K562 (cell line): ENCODE measurements around the gene C10orf105. TPM values are rescaled to one million over a fixed set of nuclear protein-coding genes. Genes with fewer than 3 reads are reported as not detected.
A peak's percentile ranks its signal among the peaks of the same experiment; 100 is the strongest.

ENCODE experiments used
- CBX8 ChIP-seq: fragments of 200-600 bp; sonication (generic); IDR thresholded peaks from 2 replicates; pipeline ENCODE4 v1.6.1; 2012; ENCODE audit warnings: borderline replicate concordance, mixed run types, low read depth, mild to moderate bottlenecking, moderate library complexity, mixed read lengths, low read length, control low read depth, inconsistent platforms; ENCODE audit not compliant: poor library complexity, severe bottlenecking; ENCODE audit errors: extremely low read depth
- COPS2 ChIP-seq: fragments of 450-650 bp; conservative IDR thresholded peaks from 2 replicates; pipeline ENCODE4 v1.6.1; 2016; ENCODE audit warnings: mild to moderate bottlenecking, moderate library complexity
- GTF2F1 ChIP-seq: IDR thresholded peaks from 2 replicates; pipeline ENCODE4 v1.6.1; 2011; ENCODE audit warnings: low read depth, low read length, improper control_type of control experiment
- KDM2B ChIP-seq: fragments of 250-450 bp; sonication (Bioruptor Pico); IDR thresholded peaks from 2 replicates; pipeline ENCODE4 v1.8.0; 2021; ENCODE audit warnings: mild to moderate bottlenecking, moderate library complexity
- KLF6 ChIP-seq: fragments of 250-450 bp; sonication (Bioruptor Pico); IDR thresholded peaks from 2 replicates; pipeline ENCODE4 v1.4.0; 2020; ENCODE audit warnings: mild to moderate bottlenecking, moderate library complexity, borderline replicate concordance
- MIER1 ChIP-seq: fragments of 450-650 bp; IDR thresholded peaks from 2 replicates; pipeline ENCODE4 v1.6.1; 2016; ENCODE audit warnings: antibody characterized with exemption, mild to moderate bottlenecking, low read depth
- NEUROD1 ChIP-seq: fragments of 150-350 bp; IDR thresholded peaks from 2 replicates; pipeline ENCODE4 v1.6.1; 2014; ENCODE audit warnings: borderline replicate concordance, low read length, low read depth; ENCODE audit not compliant: partially characterized antibody
- PHF20 ChIP-seq: fragments of 450-650 bp; IDR thresholded peaks from 2 replicates; pipeline ENCODE4 v1.6.1; 2018; ENCODE audit not compliant: partially characterized antibody
- RBFOX2 ChIP-seq: fragments of 200-400 bp; formaldehyde crosslinking; IDR thresholded peaks from 2 replicates; pipeline ENCODE4 v1.6.1; 2017; ENCODE audit warnings: low read depth, mild to moderate bottlenecking, low read length, moderate library complexity
- RBM39 ChIP-seq: fragments of 200-400 bp; formaldehyde crosslinking; optimal IDR thresholded peaks from 2 replicates; pipeline ENCODE3; 2018; ENCODE audit warnings: low read depth, low read length
- ZBTB8A ChIP-seq: fragments of 450-650 bp; IDR thresholded peaks from 2 replicates; pipeline ENCODE4 v1.6.1; 2018; ENCODE audit warnings: mild to moderate bottlenecking, moderate library complexity; ENCODE audit not compliant: partially characterized antibody
- ZNF384 ChIP-seq: IDR thresholded peaks from 2 replicates; pipeline ENCODE4 v1.6.1; 2012; ENCODE audit warnings: low read depth, low read length, improper control_type of control experiment
- ZZZ3 ChIP-seq: fragments of 450-650 bp; IDR thresholded peaks from 2 replicates; pipeline ENCODE4 v1.6.1; 2016; ENCODE audit warnings: antibody characterized with exemption, mild to moderate bottlenecking, moderate library complexity
- polyA plus RNA-seq, 8 experiments: library from polyadenylated mRNA; depleted of rRNA in 4 of 8; stranded (reverse) in 5 of 8; unstranded in 3 of 8; fragments of >200 nt; fragmentation: Nextera tagmentation in 2 of 8; fragmentation: Illumina TruSeq in 1 of 8; extraction: Ambion mirVana in 2 of 8; extraction: Trizol in 1 of 8; gene quantifications; 2 replicates each; pipeline versions ENCODE4 v1.2.1 to v1.2.3, GENCODE V29; 2011 to 2014; ENCODE audit warnings: inconsistent platforms in 1 of 8, missing spikeins in 1 of 8
- total RNA-seq, 7 experiments: library from RNA; depleted of rRNA in 6 of 7; stranded (reverse); fragments of >200 nt in 6 of 7; fragmentation: Illumina TruSeq in 2 of 7; extraction: Trizol in 2 of 7; gene quantifications; 2 replicates each; pipeline versions ENCODE4 v1.2.1 to v1.2.3, GENCODE V29; 2011 to 2021; ENCODE audit warnings: low replicate concordance in 1 of 7
- TF ChIP-seq, protein P1 (sequence below): fragments of 250-450 bp; sonication (Bioruptor Pico); IDR thresholded peaks from 2 replicates; pipeline ENCODE4 v1.6.1; 2021; ENCODE audit warnings: mild to moderate bottlenecking
- TF ChIP-seq, protein P2 (sequence below): fragments of 250-450 bp; sonication (Bioruptor Pico); IDR thresholded peaks from 2 replicates; pipeline ENCODE4 v1.4.0; 2020; ENCODE audit warnings: borderline replicate concordance
- TF ChIP-seq, protein P3 (sequence below): fragments of 200-800 bp; sonication (Bioruptor generic); IDR thresholded peaks from 2 replicates; pipeline ENCODE4 v1.6.1; 2017; ENCODE audit warnings: missing genetic modification characterization, missing compliant biosample characterization
- TF ChIP-seq, protein P4 (sequence below), 2 experiments: fragments of 450-650 bp in 1 of 2; sonication (generic) in 1 of 2; formaldehyde crosslinking in 1 of 2; IDR thresholded peaks in 1 of 2; conservative IDR thresholded peaks in 1 of 2; 2 replicates each; pipeline versions ENCODE4 v1.6.1 to v1.8.1; 2016 to 2023; ENCODE audit warnings: mild to moderate bottlenecking in 2 of 2, moderate library complexity in 2 of 2, inconsistent platforms in 1 of 2, missing genetic modification reagents in 1 of 2
- TF ChIP-seq, protein P5 (sequence below): fragments of 250-450 bp; sonication (Bioruptor Pico); IDR thresholded peaks from 2 replicates; pipeline ENCODE4 v1.4.0; 2020; ENCODE audit warnings: mild to moderate bottlenecking
- TF ChIP-seq, protein P6 (sequence below): IDR thresholded peaks from 2 replicates; pipeline ENCODE4 v1.6.1; 2014; ENCODE audit warnings: antibody characterized with exemption

The C10orf105 gene
- total and polyA plus RNA-seq, 9 of the 15 experiments (the other 6 are each of a cell fraction or from before 2014, with no cell fraction given): 0.03 to 0.25 (median 0.04) TPM; not detected in 3

DNA sequence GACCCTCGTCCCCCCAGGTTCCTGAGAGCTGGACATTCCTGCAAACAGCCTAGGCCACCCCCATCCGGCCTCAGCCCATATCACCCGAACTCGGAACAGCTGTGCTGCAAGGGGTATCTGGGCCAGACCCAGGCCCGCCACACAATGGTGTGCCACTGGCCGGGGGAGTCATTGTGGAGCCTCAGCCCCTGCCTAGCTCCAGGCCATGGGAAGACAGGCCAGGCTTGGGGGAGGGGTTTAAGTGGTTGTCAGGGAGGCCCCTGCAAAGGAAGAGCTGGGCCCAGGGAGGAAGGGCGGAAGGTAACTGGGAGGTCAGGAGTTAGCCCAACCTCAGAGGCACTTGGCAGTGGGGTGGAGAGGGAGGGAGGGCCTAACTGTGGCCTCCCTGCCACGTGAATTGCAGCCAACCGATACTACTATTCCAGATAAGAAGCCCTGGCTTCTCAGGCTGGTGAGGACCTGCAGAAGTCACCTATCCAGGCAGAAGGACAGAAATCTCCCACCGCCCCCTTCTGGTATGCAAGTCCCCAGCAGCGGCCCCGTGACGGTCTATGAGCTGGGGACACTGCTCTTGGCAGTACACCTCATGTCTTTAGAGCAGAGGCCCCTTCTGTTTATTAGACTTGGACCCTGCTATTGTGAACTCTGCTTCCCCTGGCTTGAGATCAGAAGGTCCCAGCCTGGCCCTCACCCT, 26.9 kb upstream of the C10orf105 start (continued):
- TF ChIP-seq, protein P1, sequence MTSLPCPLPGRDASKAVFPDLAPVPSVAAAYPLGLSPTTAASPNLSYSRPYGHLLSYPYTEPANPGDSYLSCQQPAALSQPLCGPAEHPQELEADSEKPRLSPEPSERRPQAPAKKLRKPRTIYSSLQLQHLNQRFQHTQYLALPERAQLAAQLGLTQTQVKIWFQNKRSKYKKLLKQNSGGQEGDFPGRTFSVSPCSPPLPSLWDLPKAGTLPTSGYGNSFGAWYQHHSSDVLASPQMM: no peak
- TF ChIP-seq GTF2F1 (0 out of 2 replicates have a peak, but pooled peaks have one; percentile 45), ZBTB8A (no peak), RBFOX2 (peak; percentile 47), RBM39 (no peak), ZNF384 (no peak), KLF6 (CRISPR knock-in tag) (peak; percentile 38; the same call in 1 of the 2 replicates), MIER1 (no peak), KDM2B (CRISPR knock-in tag) (no peak), CBX8 (no peak), COPS2 (no peak), ZZZ3 (no peak), PHF20 (no peak), NEUROD1 (no peak)
- TF ChIP-seq, protein P2, sequence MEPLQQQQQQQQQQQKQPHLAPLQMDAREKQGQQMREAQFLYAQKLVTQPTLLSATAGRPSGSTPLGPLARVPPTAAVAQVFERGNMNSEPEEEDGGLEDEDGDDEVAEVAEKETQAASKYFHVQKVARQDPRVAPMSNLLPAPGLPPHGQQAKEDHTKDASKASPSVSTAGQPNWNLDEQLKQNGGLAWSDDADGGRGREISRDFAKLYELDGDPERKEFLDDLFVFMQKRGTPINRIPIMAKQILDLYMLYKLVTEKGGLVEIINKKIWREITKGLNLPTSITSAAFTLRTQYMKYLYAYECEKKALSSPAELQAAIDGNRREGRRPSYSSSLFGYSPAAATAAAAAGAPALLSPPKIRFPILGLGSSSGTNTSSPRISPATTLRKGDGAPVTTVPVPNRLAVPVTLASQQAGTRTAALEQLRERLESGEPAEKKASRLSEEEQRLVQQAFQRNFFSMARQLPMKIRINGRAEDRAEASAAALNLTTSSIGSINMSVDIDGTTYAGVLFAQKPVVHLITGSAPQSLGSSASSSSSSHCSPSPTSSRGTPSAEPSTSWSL (CRISPR knock-in tag): no peak
- TF ChIP-seq, protein P3, sequence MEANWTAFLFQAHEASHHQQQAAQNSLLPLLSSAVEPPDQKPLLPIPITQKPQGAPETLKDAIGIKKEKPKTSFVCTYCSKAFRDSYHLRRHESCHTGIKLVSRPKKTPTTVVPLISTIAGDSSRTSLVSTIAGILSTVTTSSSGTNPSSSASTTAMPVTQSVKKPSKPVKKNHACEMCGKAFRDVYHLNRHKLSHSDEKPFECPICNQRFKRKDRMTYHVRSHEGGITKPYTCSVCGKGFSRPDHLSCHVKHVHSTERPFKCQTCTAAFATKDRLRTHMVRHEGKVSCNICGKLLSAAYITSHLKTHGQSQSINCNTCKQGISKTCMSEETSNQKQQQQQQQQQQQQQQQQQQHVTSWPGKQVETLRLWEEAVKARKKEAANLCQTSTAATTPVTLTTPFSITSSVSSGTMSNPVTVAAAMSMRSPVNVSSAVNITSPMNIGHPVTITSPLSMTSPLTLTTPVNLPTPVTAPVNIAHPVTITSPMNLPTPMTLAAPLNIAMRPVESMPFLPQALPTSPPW (CRISPR knock-in tag): peak; percentile 94
- TF ChIP-seq, protein P4, sequence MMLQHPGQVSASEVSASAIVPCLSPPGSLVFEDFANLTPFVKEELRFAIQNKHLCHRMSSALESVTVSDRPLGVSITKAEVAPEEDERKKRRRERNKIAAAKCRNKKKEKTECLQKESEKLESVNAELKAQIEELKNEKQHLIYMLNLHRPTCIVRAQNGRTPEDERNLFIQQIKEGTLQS (IDR thresholded peaks at IDR 0.05): no peak
- TF ChIP-seq, protein P4 (CRISPR knock-in tag; conservative IDR thresholded peaks at IDR 0.05): no peak
- TF ChIP-seq, protein P5, sequence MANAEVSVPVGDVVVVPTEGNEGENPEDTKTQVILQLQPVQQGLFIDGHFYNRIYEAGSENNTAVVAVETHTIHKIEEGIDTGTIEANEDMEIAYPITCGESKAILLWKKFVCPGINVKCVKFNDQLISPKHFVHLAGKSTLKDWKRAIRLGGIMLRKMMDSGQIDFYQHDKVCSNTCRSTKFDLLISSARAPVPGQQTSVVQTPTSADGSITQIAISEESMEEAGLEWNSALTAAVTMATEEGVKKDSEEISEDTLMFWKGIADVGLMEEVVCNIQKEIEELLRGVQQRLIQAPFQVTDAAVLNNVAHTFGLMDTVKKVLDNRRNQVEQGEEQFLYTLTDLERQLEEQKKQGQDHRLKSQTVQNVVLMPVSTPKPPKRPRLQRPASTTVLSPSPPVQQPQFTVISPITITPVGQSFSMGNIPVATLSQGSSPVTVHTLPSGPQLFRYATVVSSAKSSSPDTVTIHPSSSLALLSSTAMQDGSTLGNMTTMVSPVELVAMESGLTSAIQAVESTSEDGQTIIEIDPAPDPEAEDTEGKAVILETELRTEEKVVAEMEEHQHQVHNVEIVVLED (CRISPR knock-in tag): no peak
- TF ChIP-seq, protein P6, sequence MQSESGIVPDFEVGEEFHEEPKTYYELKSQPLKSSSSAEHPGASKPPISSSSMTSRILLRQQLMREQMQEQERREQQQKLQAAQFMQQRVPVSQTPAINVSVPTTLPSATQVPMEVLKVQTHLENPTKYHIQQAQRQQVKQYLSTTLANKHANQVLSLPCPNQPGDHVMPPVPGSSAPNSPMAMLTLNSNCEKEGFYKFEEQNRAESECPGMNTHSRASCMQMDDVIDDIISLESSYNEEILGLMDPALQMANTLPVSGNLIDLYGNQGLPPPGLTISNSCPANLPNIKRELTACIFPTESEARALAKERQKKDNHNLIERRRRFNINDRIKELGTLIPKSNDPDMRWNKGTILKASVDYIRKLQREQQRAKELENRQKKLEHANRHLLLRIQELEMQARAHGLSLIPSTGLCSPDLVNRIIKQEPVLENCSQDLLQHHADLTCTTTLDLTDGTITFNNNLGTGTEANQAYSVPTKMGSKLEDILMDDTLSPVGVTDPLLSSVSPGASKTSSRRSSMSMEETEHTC: peak; percentile 96
